SK-N-SH (cell line): ENCODE results near the gene MCM8. TPM values are rescaled to one million over a fixed set of nuclear protein-coding genes. Genes with fewer than 3 reads are reported as not detected.

Source experiments
- CTCF ChIA-PET: fragments of 300-600, 350-600 bp; formaldehyde crosslinking; extraction: SDS; loops from one replicate; lab custom pipeline; 2021; lab: Yijun Ruan, JAX
- POLR2A ChIA-PET: fragments of 350-600 bp; sonication (Branson Sonifier 250); formaldehyde crosslinking; extraction: SDS; loops from one replicate; lab custom pipeline; 2020; ENCODE audit warnings: antibody characterized with exemption, inconsistent platforms; lab: Yijun Ruan, JAX
- DNase-seq: peaks from one replicate; pipeline ENCODE4 v3.0.0; 2012
- H2AFZ ChIP-seq: fragments of 200-600 bp; sonication (generic); 2 replicates; pipeline ENCODE4 v1.8.1; 2016; ENCODE audit warnings: antibody characterized with exemption, mild to moderate bottlenecking, low read depth
- H3F3A ChIP-seq: fragments of 200-600 bp; sonication (generic); replicated peaks from 2 replicates; pipeline ENCODE3; 2016; ENCODE audit warnings: antibody characterized with exemption, mild to moderate bottlenecking; ENCODE audit not compliant: insufficient read depth
- H3K27ac ChIP-seq, 2 experiments: fragments of 200-500 bp in 1 of 2; fragments of 200-600 bp in 1 of 2; sonication (Bioruptor generic) in 1 of 2; sonication (generic), shearing (Covaris generic) in 1 of 2; 2 replicates each; pipeline versions ENCODE4 v1.5.1 to v1.6.1; 2014 to 2016; ENCODE audit warnings: low read depth in 2 of 2, inconsistent platforms in 1 of 2, low read length in 1 of 2, mild to moderate bottlenecking in 1 of 2, mixed read lengths in 1 of 2
- H3K27me3 ChIP-seq: fragments of 200-600 bp; sonication (generic), shearing (Covaris generic); 2 replicates; pipeline ENCODE4 v1.6.1; 2016; ENCODE audit warnings: mixed run types; ENCODE audit not compliant: insufficient read depth
- H3K36me3 ChIP-seq, 2 experiments: fragments of 200-500 bp in 1 of 2; fragments of 200-600 bp in 1 of 2; sonication (Bioruptor generic) in 1 of 2; sonication (generic) in 1 of 2; replicated peaks in 1 of 2; 2 replicates each; pipeline versions ENCODE3 to v1.5.1; 2014 to 2016; ENCODE audit warnings: low read length in 1 of 2, mild to moderate bottlenecking in 1 of 2; ENCODE audit not compliant: insufficient read depth in 2 of 2, control insufficient read depth in 1 of 2
- H3K4me1 ChIP-seq, 2 experiments: fragments of 200-500 bp in 1 of 2; fragments of 200-600 bp in 1 of 2; sonication (Bioruptor generic) in 1 of 2; sonication (generic), shearing (Covaris generic) in 1 of 2; 2 replicates each; pipeline versions ENCODE4 v1.5.1 to v1.6.1; 2014 to 2016; ENCODE audit warnings: low read depth in 1 of 2, low read length in 1 of 2, mixed run types in 1 of 2; ENCODE audit not compliant: insufficient read depth in 2 of 2, control insufficient read depth in 1 of 2
- H3K4me2 ChIP-seq: fragments of 200-600 bp; sonication (generic), shearing (Covaris generic); 2 replicates; pipeline ENCODE4 v1.6.1; 2017; ENCODE audit warnings: mixed run types
- H3K4me3 ChIP-seq, 2 experiments: fragments of 200-500 bp in 1 of 2; fragments of 200-600 bp in 1 of 2; sonication (Bioruptor generic) in 1 of 2; sonication (generic), shearing (Covaris generic) in 1 of 2; 2 replicates each; pipeline versions ENCODE4 v1.5.1 to v1.8.1; 2014 to 2016; ENCODE audit warnings: low read depth in 2 of 2, inconsistent platforms in 1 of 2, low read length in 1 of 2, mild to moderate bottlenecking in 1 of 2, mixed read lengths in 1 of 2, moderate library complexity in 1 of 2
- H3K79me2 ChIP-seq: fragments of 200-600 bp; sonication (generic); 2 replicates; pipeline ENCODE4 v1.8.1; 2017; ENCODE audit warnings: mild to moderate bottlenecking; ENCODE audit not compliant: insufficient read depth
- H3K9ac ChIP-seq: fragments of 200-600 bp; sonication (generic); 2 replicates; pipeline ENCODE4 v1.6.1; 2017; ENCODE audit warnings: mixed run types
- H3K9me2 ChIP-seq: fragments of 200-600 bp; sonication (generic); 2 replicates; pipeline ENCODE4 v1.6.1; 2017; ENCODE audit warnings: mixed run types
- H3K9me3 ChIP-seq: fragments of 200-600 bp; sonication (generic); 2 replicates; pipeline ENCODE4 v1.6.1; 2017; ENCODE audit warnings: mixed run types, mild to moderate bottlenecking, moderate library complexity
- H4K20me1 ChIP-seq: fragments of 200-600 bp; sonication (generic); 2 replicates; pipeline ENCODE4 v1.6.1; 2017; ENCODE audit warnings: mild to moderate bottlenecking, mixed run types; ENCODE audit not compliant: insufficient read depth
- CHD2 ChIP-seq: fragments of 150-350 bp; IDR thresholded peaks from 2 replicates; pipeline ENCODE4 v1.6.1; 2018; ENCODE audit warnings: low read length; ENCODE audit not compliant: partially characterized antibody
- ELF1 ChIP-seq: IDR thresholded peaks from 2 replicates; pipeline ENCODE4 v1.4.0; 2012
- EP300 ChIP-seq, 2 experiments: IDR thresholded peaks; 2 replicates each; pipeline versions ENCODE4 v1.4.0 to v1.6.1; 2012; ENCODE audit warnings: borderline replicate concordance in 1 of 2, low read depth in 1 of 2, low read length in 1 of 2
- EZH2phosphoT487 ChIP-seq: fragments of 200-600 bp; sonication (generic); IDR thresholded peaks from 2 replicates; pipeline ENCODE4 v1.6.1; 2017; ENCODE audit warnings: low read depth, mixed run types, mild to moderate bottlenecking, antibody characterized with exemption, moderate library complexity, borderline replicate concordance
- FOSL2 ChIP-seq: IDR thresholded peaks from 2 replicates; pipeline ENCODE4 v1.4.0; 2012; ENCODE audit warnings: low read depth, mild to moderate bottlenecking, moderate library complexity, borderline replicate concordance
- FOXM1 ChIP-seq: IDR thresholded peaks from 2 replicates; pipeline ENCODE4 v1.4.0; 2012; ENCODE audit warnings: low read depth, mild to moderate bottlenecking
- GABPA ChIP-seq: IDR thresholded peaks from 2 replicates; pipeline ENCODE4 v1.4.0; 2012; ENCODE audit warnings: low read depth, mild to moderate bottlenecking
- IRF3 ChIP-seq: fragments of 150-350 bp; IDR thresholded peaks from 2 replicates; pipeline ENCODE4 v1.6.1; 2016; ENCODE audit warnings: mild to moderate bottlenecking, low read depth, low read length
- JUND ChIP-seq: IDR thresholded peaks from 2 replicates; pipeline ENCODE4 v1.4.0; 2012
- MXI1 ChIP-seq: IDR thresholded peaks from 2 replicates; pipeline ENCODE4 v1.6.1; 2012; ENCODE audit warnings: mild to moderate bottlenecking, low read depth, low read length, improper control_type of control experiment
- POLR2AphosphoS5 ChIP-seq: IDR thresholded peaks from 2 replicates; pipeline ENCODE4 v1.6.1; 2012; ENCODE audit warnings: low read depth, low read length
- RCOR1 ChIP-seq: fragments of 150-350 bp; IDR thresholded peaks from 2 replicates; pipeline ENCODE4 v1.6.1; 2017; ENCODE audit warnings: antibody characterized with exemption, low read length
- RFX5 ChIP-seq: IDR thresholded peaks from 2 replicates; pipeline ENCODE4 v1.6.1; 2012; ENCODE audit warnings: mild to moderate bottlenecking, improper control_type of control experiment, low read length
- SIN3A ChIP-seq: IDR thresholded peaks from 2 replicates; pipeline ENCODE4 v1.6.1; 2012; ENCODE audit warnings: low read depth, mild to moderate bottlenecking, low read length, moderate library complexity, borderline replicate concordance
- TAF1 ChIP-seq: IDR thresholded peaks from 2 replicates; pipeline ENCODE4 v1.6.1; 2012; ENCODE audit warnings: low read depth, mild to moderate bottlenecking, low read length, moderate library complexity, borderline replicate concordance
- TCF12 ChIP-seq: IDR thresholded peaks from 2 replicates; pipeline ENCODE4 v1.4.0; 2012
- TEAD4 ChIP-seq: IDR thresholded peaks from 2 replicates; pipeline ENCODE4 v1.4.0; 2012; ENCODE audit warnings: mild to moderate bottlenecking, borderline replicate concordance; ENCODE audit not compliant: insufficient read depth
- USF1 ChIP-seq: IDR thresholded peaks from 2 replicates; pipeline ENCODE4 v1.4.0; 2012; ENCODE audit warnings: low read depth, borderline replicate concordance
- YY1 ChIP-seq: IDR thresholded peaks from 2 replicates; pipeline ENCODE4 v1.4.0; 2012; ENCODE audit warnings: low read depth, mild to moderate bottlenecking
- ZBTB33 ChIP-seq: IDR thresholded peaks from 2 replicates; pipeline ENCODE4 v1.4.0; 2012; ENCODE audit warnings: low read depth, borderline replicate concordance
- WGBS: methylation state at CpG from one replicate; pipeline ENCODE4 v1.1.6; 2017; ENCODE audit warnings: low lambda C conversion rate; 5-methylcytosine and 5-hydroxymethylcytosine counted together
- polyA plus RNA-seq, 3 experiments: library from polyadenylated mRNA; depleted of rRNA; stranded (reverse); fragments of >200 nt; gene quantifications; 2 replicates each; pipeline ENCODE4 v1.2.3, GENCODE V29; 2012
- TF ChIP-seq, protein P1 (sequence below): fragments of 150-350 bp; IDR thresholded peaks from 2 replicates; pipeline ENCODE4 v1.6.1; 2017; ENCODE audit warnings: antibody characterized with exemption, low read length, low read depth, borderline replicate concordance
- TF ChIP-seq, protein P2 (sequence below): IDR thresholded peaks from 2 replicates; pipeline ENCODE4 v1.4.0; 2012; ENCODE audit warnings: low read depth
- TF ChIP-seq, protein P3 (sequence below): IDR thresholded peaks from 2 replicates; pipeline ENCODE4; 2012

Gene MCM8
- 4.0 and 5.9 TPM in 2 replicates for polyA plus RNA-seq (2012; rRNA removed)
- 6.7 and 6.9 TPM in 2 replicates for polyA plus RNA-seq (2012; cell fraction: cytosol; rRNA removed)
- polyA plus RNA-seq (2012; cell fraction: nucleus; rRNA removed), result 2.9 and 4.9 TPM in 2 replicates

DNA sequence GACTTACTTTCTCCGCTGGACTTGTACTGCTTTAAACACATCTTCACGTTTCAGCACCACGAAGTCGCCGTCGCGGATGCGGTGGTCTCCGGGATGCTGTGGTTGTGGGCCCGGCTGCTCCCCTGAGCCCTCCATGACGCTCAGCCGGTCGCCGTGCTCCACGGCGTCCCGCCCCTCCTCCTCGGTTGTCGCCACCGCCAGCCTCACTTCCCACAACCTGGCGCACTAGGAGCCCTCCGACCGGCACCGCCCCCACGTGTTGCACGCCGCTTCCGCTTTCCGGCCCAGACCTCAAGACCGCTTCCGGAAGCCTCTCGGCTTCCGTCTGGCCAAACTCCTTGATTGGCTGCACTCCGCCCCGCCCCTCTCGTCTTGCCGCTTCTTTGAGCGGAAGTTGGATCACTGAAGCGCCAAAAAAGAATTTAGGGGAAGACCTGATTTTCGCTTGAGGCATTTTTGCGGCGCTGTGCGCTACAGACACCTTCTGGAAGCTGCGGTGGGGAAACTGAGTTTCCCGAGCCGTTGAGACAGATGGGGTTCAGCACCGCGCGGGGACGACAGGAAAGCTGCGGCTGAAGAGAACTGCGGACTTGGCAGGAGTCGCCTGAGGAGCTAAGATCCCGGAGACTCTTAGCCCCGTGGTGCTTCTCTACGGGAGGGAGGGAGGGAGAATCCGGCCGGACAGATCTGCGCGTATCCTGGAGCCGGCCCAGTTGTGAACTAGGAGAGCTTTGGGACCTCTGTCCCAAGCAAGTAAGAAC is at the start of gene MCM8, which contains the start of gene TRMT6:
MCM8 (plus strand) TSS at position 382 of the 761 bp plus-strand sequence. CDS start 1,364 bp downstream, outside the sequence.
TRMT6 (minus strand) TSS at position 263 of the 761 bp plus-strand sequence; CDS start at position 135, 128 bp downstream.
- H3K4me3 ChIP-seq, result peak within 1 kb of the TSS; percentile 76 to 97
- H3K9ac ChIP-seq, result peak within 1 kb of the TSS; percentile 73
- H3K4me1 ChIP-seq, result peaks cover 0 to 11% of the 10 kb centered on the region in 2 experiments; a peak in 2 of 4 replicates
- peaks cover 57% of the 10 kb centered on the region for H3K79me2 ChIP-seq
- peak within 1 kb of the TSS; percentile 54 to 76 for H3K27ac ChIP-seq
- under 1% methylated on average over 48 of the region's 61 CpGs for WGBS
- H3K4me2 ChIP-seq, result peak within 1 kb of the TSS; percentile 74
- H3K36me3 ChIP-seq, result peaks cover 35 to 55% of the 10 kb centered on the region in 2 experiments
- H3K27me3 ChIP-seq, result no peaks in the 10 kb centered on the region
- no peaks in the 10 kb centered on the region for H3K9me3 ChIP-seq
- peak; percentile 91 for DNase-seq
- TF ChIP-seq FOXM1, result no peak
- TF ChIP-seq YY1, result peak; percentile 38; the same call in 1 of the 2 replicates
- peak in 1 of 2 experiments; percentile 26; a peak in 1 of 4 replicates for TF ChIP-seq EP300 (IDR thresholded peaks at IDR 0.05; ENCODE audit: borderline replicate concordance in 1 of 2, low read depth in 1 of 2, low read length in 1 of 2)
- TF ChIP-seq CHD2, result peak; percentile 66
- TF ChIP-seq, protein P1, sequence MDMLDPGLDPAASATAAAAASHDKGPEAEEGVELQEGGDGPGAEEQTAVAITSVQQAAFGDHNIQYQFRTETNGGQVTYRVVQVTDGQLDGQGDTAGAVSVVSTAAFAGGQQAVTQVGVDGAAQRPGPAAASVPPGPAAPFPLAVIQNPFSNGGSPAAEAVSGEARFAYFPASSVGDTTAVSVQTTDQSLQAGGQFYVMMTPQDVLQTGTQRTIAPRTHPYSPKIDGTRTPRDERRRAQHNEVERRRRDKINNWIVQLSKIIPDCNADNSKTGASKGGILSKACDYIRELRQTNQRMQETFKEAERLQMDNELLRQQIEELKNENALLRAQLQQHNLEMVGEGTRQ, result peak; percentile 52; the same call in 1 of the 2 replicates
- TF ChIP-seq GABPA, result peak; percentile 93
- TF ChIP-seq FOSL2, result no peak
- TF ChIP-seq, protein P2, sequence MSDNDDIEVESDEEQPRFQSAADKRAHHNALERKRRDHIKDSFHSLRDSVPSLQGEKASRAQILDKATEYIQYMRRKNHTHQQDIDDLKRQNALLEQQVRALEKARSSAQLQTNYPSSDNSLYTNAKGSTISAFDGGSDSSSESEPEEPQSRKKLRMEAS, result peak; percentile 99
- peak; percentile 99 for TF ChIP-seq ELF1
- TF ChIP-seq, protein P3, sequence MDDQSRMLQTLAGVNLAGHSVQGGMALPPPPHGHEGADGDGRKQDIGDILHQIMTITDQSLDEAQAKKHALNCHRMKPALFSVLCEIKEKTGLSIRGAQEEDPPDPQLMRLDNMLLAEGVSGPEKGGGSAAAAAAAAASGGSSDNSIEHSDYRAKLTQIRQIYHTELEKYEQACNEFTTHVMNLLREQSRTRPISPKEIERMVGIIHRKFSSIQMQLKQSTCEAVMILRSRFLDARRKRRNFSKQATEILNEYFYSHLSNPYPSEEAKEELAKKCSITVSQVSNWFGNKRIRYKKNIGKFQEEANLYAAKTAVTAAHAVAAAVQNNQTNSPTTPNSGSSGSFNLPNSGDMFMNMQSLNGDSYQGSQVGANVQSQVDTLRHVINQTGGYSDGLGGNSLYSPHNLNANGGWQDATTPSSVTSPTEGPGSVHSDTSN, result peak; percentile 71
- TF ChIP-seq ZBTB33, result peak; percentile 17; the same call in 1 of the 2 replicates
- TF ChIP-seq USF1, result peak; percentile 82
- TF ChIP-seq TEAD4, result no peak
- TF ChIP-seq MXI1, result peak; percentile 99
- peak; percentile 25; the same call in 1 of the 2 replicates for TF ChIP-seq IRF3
- peak; percentile 71 for TF ChIP-seq POLR2AphosphoS5
- TF ChIP-seq RFX5, result no peak
- TF ChIP-seq TAF1, result 0 out of 2 replicates have a peak, but pooled peaks have one; percentile 33
- no peak for TF ChIP-seq JUND
- TF ChIP-seq RCOR1, result no peak
- no peak for TF ChIP-seq EZH2phosphoT487
- peak; percentile 91 for TF ChIP-seq SIN3A
- peak; percentile 20; the same call in 1 of the 2 replicates for TF ChIP-seq TCF12
- H2AFZ ChIP-seq, result peak within 1 kb of the TSS; percentile 76
- ChIA-PET CTCF (interaction anchor here (1.0 to 1.6 kb wide), 2 partner anchors 415 to 421 kb away, joined by 6 to 7 read pairs; no protein-coding TSS in a partner anchor), POLR2A (interaction anchor here (0.7 to 1.0 kb wide), 2 partner anchors 15 to 30 kb away, joined by 3 to 5 read pairs; no protein-coding TSS in a partner anchor)
- H4K20me1 ChIP-seq, result no peaks in the 10 kb centered on the region
- peaks cover 13% of the 10 kb centered on the region for H3F3A ChIP-seq
- no peaks in the 10 kb centered on the region for H3K9me2 ChIP-seq
